ENCODE data around the gene PDE6D.

DNA sequence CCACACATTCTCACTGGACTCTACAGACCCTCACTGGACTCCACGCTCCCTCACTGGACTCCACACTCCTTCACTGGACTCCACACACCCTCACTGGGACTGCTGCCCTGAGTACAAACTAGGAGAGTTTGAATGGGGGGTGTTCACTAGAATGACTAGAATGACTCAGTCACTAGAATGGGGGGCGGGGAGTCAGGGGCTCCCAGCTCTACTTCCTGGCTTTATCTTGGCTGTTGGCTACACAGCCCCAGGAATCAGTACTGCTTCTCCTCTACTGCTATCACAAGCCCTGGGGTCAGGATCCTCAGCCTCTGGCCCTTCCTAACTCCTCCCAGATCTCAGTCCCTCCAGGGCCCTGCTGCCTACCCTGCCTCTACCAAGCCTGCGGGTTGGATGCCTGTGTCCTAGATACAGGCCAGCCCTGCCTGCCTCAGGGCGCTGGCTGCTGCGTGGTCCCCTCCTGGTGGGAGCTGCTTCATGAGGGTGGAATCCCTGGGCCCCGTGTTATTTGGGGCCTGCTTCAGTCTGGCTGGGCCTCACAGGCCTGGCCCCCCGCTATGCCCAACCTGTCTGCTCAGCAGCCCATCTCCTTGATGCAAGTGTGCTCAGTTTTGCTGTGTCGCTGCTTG, 65.0 kb downstream of the PDE6D start:
- TF ChIP-seq, protein P1, sequence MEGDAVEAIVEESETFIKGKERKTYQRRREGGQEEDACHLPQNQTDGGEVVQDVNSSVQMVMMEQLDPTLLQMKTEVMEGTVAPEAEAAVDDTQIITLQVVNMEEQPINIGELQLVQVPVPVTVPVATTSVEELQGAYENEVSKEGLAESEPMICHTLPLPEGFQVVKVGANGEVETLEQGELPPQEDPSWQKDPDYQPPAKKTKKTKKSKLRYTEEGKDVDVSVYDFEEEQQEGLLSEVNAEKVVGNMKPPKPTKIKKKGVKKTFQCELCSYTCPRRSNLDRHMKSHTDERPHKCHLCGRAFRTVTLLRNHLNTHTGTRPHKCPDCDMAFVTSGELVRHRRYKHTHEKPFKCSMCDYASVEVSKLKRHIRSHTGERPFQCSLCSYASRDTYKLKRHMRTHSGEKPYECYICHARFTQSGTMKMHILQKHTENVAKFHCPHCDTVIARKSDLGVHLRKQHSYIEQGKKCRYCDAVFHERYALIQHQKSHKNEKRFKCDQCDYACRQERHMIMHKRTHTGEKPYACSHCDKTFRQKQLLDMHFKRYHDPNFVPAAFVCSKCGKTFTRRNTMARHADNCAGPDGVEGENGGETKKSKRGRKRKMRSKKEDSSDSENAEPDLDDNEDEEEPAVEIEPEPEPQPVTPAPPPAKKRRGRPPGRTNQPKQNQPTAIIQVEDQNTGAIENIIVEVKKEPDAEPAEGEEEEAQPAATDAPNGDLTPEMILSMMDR (conservative IDR thresholded peaks at IDR 0.05; ENCODE audit: low read depth in 2 of 2): no peak
- TF ChIP-seq POLR2AphosphoS5 (IDR thresholded peaks at IDR 0.05; ENCODE audit: low read depth): no peak
- TF ChIP-seq EZH2phosphoT487 (IDR thresholded peaks at IDR 0.05; ENCODE audit: unreplicated experiment): no peak
- no peak for TF ChIP-seq EZH2 (IDR thresholded peaks at IDR 0.05; ENCODE audit: low read depth, unreplicated experiment)
- TF ChIP-seq, protein P2, sequence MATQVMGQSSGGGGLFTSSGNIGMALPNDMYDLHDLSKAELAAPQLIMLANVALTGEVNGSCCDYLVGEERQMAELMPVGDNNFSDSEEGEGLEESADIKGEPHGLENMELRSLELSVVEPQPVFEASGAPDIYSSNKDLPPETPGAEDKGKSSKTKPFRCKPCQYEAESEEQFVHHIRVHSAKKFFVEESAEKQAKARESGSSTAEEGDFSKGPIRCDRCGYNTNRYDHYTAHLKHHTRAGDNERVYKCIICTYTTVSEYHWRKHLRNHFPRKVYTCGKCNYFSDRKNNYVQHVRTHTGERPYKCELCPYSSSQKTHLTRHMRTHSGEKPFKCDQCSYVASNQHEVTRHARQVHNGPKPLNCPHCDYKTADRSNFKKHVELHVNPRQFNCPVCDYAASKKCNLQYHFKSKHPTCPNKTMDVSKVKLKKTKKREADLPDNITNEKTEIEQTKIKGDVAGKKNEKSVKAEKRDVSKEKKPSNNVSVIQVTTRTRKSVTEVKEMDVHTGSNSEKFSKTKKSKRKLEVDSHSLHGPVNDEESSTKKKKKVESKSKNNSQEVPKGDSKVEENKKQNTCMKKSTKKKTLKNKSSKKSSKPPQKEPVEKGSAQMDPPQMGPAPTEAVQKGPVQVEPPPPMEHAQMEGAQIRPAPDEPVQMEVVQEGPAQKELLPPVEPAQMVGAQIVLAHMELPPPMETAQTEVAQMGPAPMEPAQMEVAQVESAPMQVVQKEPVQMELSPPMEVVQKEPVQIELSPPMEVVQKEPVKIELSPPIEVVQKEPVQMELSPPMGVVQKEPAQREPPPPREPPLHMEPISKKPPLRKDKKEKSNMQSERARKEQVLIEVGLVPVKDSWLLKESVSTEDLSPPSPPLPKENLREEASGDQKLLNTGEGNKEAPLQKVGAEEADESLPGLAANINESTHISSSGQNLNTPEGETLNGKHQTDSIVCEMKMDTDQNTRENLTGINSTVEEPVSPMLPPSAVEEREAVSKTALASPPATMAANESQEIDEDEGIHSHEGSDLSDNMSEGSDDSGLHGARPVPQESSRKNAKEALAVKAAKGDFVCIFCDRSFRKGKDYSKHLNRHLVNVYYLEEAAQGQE (IDR thresholded peaks at IDR 0.05; ENCODE audit: unreplicated experiment): no peak
- no peak for TF ChIP-seq NANOG (IDR thresholded peaks at IDR 0.05; ENCODE audit: borderline replicate concordance)
- TF ChIP-seq CREB1 (CRISPR knock-in tag; IDR thresholded peaks at IDR 0.05; ENCODE audit: low read depth): no peak
- no peak for TF ChIP-seq JUNB (IDR thresholded peaks at IDR 0.05; ENCODE audit: unreplicated experiment)

Measured in GM23338 (cell line).